ENCODE results near the gene ZNF213. TPM values are rescaled to one million over a fixed set of nuclear protein-coding genes. Genes with fewer than 3 reads are reported as not detected.

ZNF213 gene
- total RNA-seq, 1 donor from 2014 or later: 4.8 TPM

- no peak for DNase-seq (ENCODE audit: low read depth, low spot score)
Measured at GRCh38 chr16:3190949-3191353, 56.1 kb downstream of the ZNF213 start.

Other genes with a start within 250 kb of the ZNF213 start
- 32.5 and 33.4 TPM in 2 replicates for gene FLYWCH1, start 223.1 kb upstream of the ZNF213 start, total RNA-seq
- gene KREMEN2, start 170.8 kb upstream of the ZNF213 start, total RNA-seq: not detected in 2 replicates
- gene PAQR4, start 165.7 kb upstream of the ZNF213 start, total RNA-seq: 15.9 and 16.2 TPM in 2 replicates
- 4.6 and 8.2 TPM in 2 replicates for gene PKMYT1, start 154.6 kb upstream of the ZNF213 start, total RNA-seq
- not detected in 2 replicates for gene CLDN9, start 122.1 kb upstream of the ZNF213 start, total RNA-seq
- not detected in 2 replicates for gene CLDN6, start 116.8 kb upstream of the ZNF213 start, total RNA-seq
- gene TNFRSF12A, start 114.7 kb upstream of the ZNF213 start, total RNA-seq: 158 and 171 TPM in 2 replicates
- 10.0 and 11.5 TPM in 2 replicates for gene HCFC1R1, start 111.1 kb upstream of the ZNF213 start, total RNA-seq
- 24.0 and 32.3 TPM in 2 replicates for gene THOC6, start 111.0 kb upstream of the ZNF213 start, total RNA-seq
- gene BICDL2, start 98.1 kb upstream of the ZNF213 start, total RNA-seq: not detected in 2 replicates
- gene MMP25, start 88.5 kb upstream of the ZNF213 start, total RNA-seq: 0.04 and 0.13 TPM in 2 replicates
- 33.7 and 60.3 TPM in 2 replicates for gene IL32, start 69.4 kb upstream of the ZNF213 start, total RNA-seq
- not detected in 2 replicates for gene ZSCAN10, start 35.7 kb upstream of the ZNF213 start, total RNA-seq
- 21.3 and 22.5 TPM in 2 replicates for gene ZNF205, start 22.4 kb upstream of the ZNF213 start, total RNA-seq
- gene OR1F1, start 53.2 kb downstream of the ZNF213 start, total RNA-seq: 0.13 TPM in 1 of 2 replicates, not detected in the other
- gene ZNF200, start 100.1 kb downstream of the ZNF213 start, total RNA-seq: 10.6 and 12.9 TPM in 2 replicates
- gene MEFV, start 121.6 kb downstream of the ZNF213 start, total RNA-seq: not detected in 2 replicates
- gene ZNF263, start 148.5 kb downstream of the ZNF213 start, total RNA-seq: 39.6 and 52.1 TPM in 2 replicates
- gene TIGD7, start 170.4 kb downstream of the ZNF213 start, total RNA-seq: 3.4 and 4.7 TPM in 2 replicates
- 17.6 and 20.3 TPM in 2 replicates for gene ZNF75A, start 170.5 kb downstream of the ZNF213 start, total RNA-seq
- 0.07 TPM in 1 of 2 replicates, not detected in the other for gene OR2C1, start 220.9 kb downstream of the ZNF213 start, total RNA-seq

Data from pulmonary artery endothelial cell (primary cell).